ENCODE data around the gene UVRAG. TPM values are rescaled to one million over a fixed set of nuclear protein-coding genes. Genes with fewer than 3 reads are reported as not detected.

UVRAG gene
- polyA plus RNA-seq, 2 donors = 3.1 to 3.8 TPM

GRCh38 chr11:75827562-75827961 lies 12.6 kb downstream of the UVRAG start:
- H3K27me3 ChIP-seq (ENCODE audit: control insufficient read depth in 1 of 2, insufficient read depth in 2 of 2, low read length in 2 of 2) = no peaks in the 10 kb centered on the region
- no peaks in the 10 kb centered on the region for H3K36me3 ChIP-seq (ENCODE audit: control insufficient read depth in 2 of 2, insufficient read depth in 2 of 2, low read length in 1 of 2)
- no peak overlapping the region for H3K27ac ChIP-seq (ENCODE audit: low read depth in 2 of 2, low read length in 1 of 2)
- H3K9me3 ChIP-seq (ENCODE audit: control insufficient read depth in 2 of 2, insufficient read depth in 1 of 2, low read depth in 1 of 2, low read length in 1 of 2) = no peaks in the 10 kb centered on the region
- no peaks in the 10 kb centered on the region for H3K4me1 ChIP-seq (ENCODE audit: control insufficient read depth in 2 of 2, insufficient read depth in 2 of 2, low read length in 1 of 2)
- no peak overlapping the region for H3K4me3 ChIP-seq (ENCODE audit: low read depth in 1 of 2, low read length in 2 of 2)
- 75 to 81% methylated on average over 5 of the region's 5 CpGs for WGBS, 2 donors

- Histone ChIP-seq H3K4me1 (ENCODE audit: control insufficient read depth in 2 of 2, insufficient read depth in 2 of 2, low read length in 1 of 2) (no peaks in the 10 kb centered on the region), H3K27ac (ENCODE audit: low read depth in 2 of 2, low read length in 1 of 2) (no peak overlapping the region), H3K36me3 (ENCODE audit: control insufficient read depth in 2 of 2, insufficient read depth in 2 of 2, low read length in 1 of 2) (no peaks in the 10 kb centered on the region), H3K27me3 (ENCODE audit: control insufficient read depth in 1 of 2, insufficient read depth in 2 of 2, low read length in 2 of 2) (no peaks in the 10 kb centered on the region), H3K9me3 (ENCODE audit: control insufficient read depth in 2 of 2, insufficient read depth in 1 of 2, low read depth in 1 of 2, low read length in 1 of 2) (no peaks in the 10 kb centered on the region), H3K4me3 (ENCODE audit: low read depth in 1 of 2, low read length in 2 of 2) (no peak overlapping the region)
- 95% methylated on average over 6 of the region's 6 CpGs for WGBS, 2 donors
Measured at GRCh38 chr11:75831915-75832502, 17.0 kb downstream of the UVRAG start.

- Histone ChIP-seq H3K36me3 (ENCODE audit: control insufficient read depth in 2 of 2, insufficient read depth in 2 of 2, low read length in 1 of 2) (no peaks in the 10 kb centered on the region), H3K27me3 (ENCODE audit: control insufficient read depth in 1 of 2, insufficient read depth in 2 of 2, low read length in 2 of 2) (no peaks in the 10 kb centered on the region), H3K4me3 (ENCODE audit: low read depth in 1 of 2, low read length in 2 of 2) (no peak overlapping the region), H3K4me1 (ENCODE audit: control insufficient read depth in 2 of 2, insufficient read depth in 2 of 2, low read length in 1 of 2) (no peaks in the 10 kb centered on the region), H3K9me3 (ENCODE audit: control insufficient read depth in 2 of 2, insufficient read depth in 1 of 2, low read depth in 1 of 2, low read length in 1 of 2) (no peaks in the 10 kb centered on the region), H3K27ac (ENCODE audit: low read depth in 2 of 2, low read length in 1 of 2) (no peak overlapping the region)
- 93 to 94% methylated on average over 3 of the region's 3 CpGs for WGBS, 2 donors
Measured at GRCh38 chr11:75834728-75835127, 19.7 kb downstream of the UVRAG start.

- Histone ChIP-seq H3K36me3 (ENCODE audit: control insufficient read depth in 2 of 2, insufficient read depth in 2 of 2, low read length in 1 of 2) (no peaks in the 10 kb centered on the region), H3K27me3 (ENCODE audit: control insufficient read depth in 1 of 2, insufficient read depth in 2 of 2, low read length in 2 of 2) (no peaks in the 10 kb centered on the region), H3K27ac (ENCODE audit: low read depth in 2 of 2, low read length in 1 of 2) (no peak overlapping the region), H3K4me1 (ENCODE audit: control insufficient read depth in 2 of 2, insufficient read depth in 2 of 2, low read length in 1 of 2) (no peaks in the 10 kb centered on the region), H3K4me3 (ENCODE audit: low read depth in 1 of 2, low read length in 2 of 2) (no peak overlapping the region), H3K9me3 (ENCODE audit: control insufficient read depth in 2 of 2, insufficient read depth in 1 of 2, low read depth in 1 of 2, low read length in 1 of 2) (no peaks in the 10 kb centered on the region)
- WGBS, 2 donors = 76% methylated on average over 3 of the region's 3 CpGs
Measured at GRCh38 chr11:75836417-75836816, 21.4 kb downstream of the UVRAG start.

- H3K4me1 ChIP-seq (ENCODE audit: control insufficient read depth in 2 of 2, insufficient read depth in 2 of 2, low read length in 1 of 2) = no peaks in the 10 kb centered on the region
- no peak overlapping the region for H3K27ac ChIP-seq (ENCODE audit: low read depth in 2 of 2, low read length in 1 of 2)
- no peaks in the 10 kb centered on the region for H3K9me3 ChIP-seq (ENCODE audit: control insufficient read depth in 2 of 2, insufficient read depth in 1 of 2, low read depth in 1 of 2, low read length in 1 of 2)
- H3K27me3 ChIP-seq (ENCODE audit: control insufficient read depth in 1 of 2, insufficient read depth in 2 of 2, low read length in 2 of 2) = no peaks in the 10 kb centered on the region
- H3K4me3 ChIP-seq (ENCODE audit: low read depth in 1 of 2, low read length in 2 of 2) = no peak overlapping the region
- H3K36me3 ChIP-seq (ENCODE audit: control insufficient read depth in 2 of 2, insufficient read depth in 2 of 2, low read length in 1 of 2) = no peaks in the 10 kb centered on the region
Measured at GRCh38 chr11:75839851-75840250, 24.8 kb downstream of the UVRAG start.

- no peaks in the 10 kb centered on the region for H3K36me3 ChIP-seq (ENCODE audit: control insufficient read depth in 2 of 2, insufficient read depth in 2 of 2, low read length in 1 of 2)
- H3K27ac ChIP-seq (ENCODE audit: low read depth in 2 of 2, low read length in 1 of 2) = no peak overlapping the region
- no peaks in the 10 kb centered on the region for H3K4me1 ChIP-seq (ENCODE audit: control insufficient read depth in 2 of 2, insufficient read depth in 2 of 2, low read length in 1 of 2)
- 36 to 45% methylated on average over 1 of the region's 1 CpG for WGBS, 2 donors
- H3K27me3 ChIP-seq (ENCODE audit: control insufficient read depth in 1 of 2, insufficient read depth in 2 of 2, low read length in 2 of 2) = no peaks in the 10 kb centered on the region
- H3K9me3 ChIP-seq (ENCODE audit: control insufficient read depth in 2 of 2, insufficient read depth in 1 of 2, low read depth in 1 of 2, low read length in 1 of 2) = no peaks in the 10 kb centered on the region
- H3K4me3 ChIP-seq (ENCODE audit: low read depth in 1 of 2, low read length in 2 of 2) = no peak overlapping the region
Measured at GRCh38 chr11:75840522-75840921, 25.5 kb downstream of the UVRAG start.

- Histone ChIP-seq H3K27ac (ENCODE audit: low read depth in 2 of 2, low read length in 1 of 2) (no peak overlapping the region), H3K36me3 (ENCODE audit: control insufficient read depth in 2 of 2, insufficient read depth in 2 of 2, low read length in 1 of 2) (no peaks in the 10 kb centered on the region), H3K4me1 (ENCODE audit: control insufficient read depth in 2 of 2, insufficient read depth in 2 of 2, low read length in 1 of 2) (no peaks in the 10 kb centered on the region), H3K9me3 (ENCODE audit: control insufficient read depth in 2 of 2, insufficient read depth in 1 of 2, low read depth in 1 of 2, low read length in 1 of 2) (no peaks in the 10 kb centered on the region), H3K27me3 (ENCODE audit: control insufficient read depth in 1 of 2, insufficient read depth in 2 of 2, low read length in 2 of 2) (no peaks in the 10 kb centered on the region), H3K4me3 (ENCODE audit: low read depth in 1 of 2, low read length in 2 of 2) (no peak overlapping the region)
- 94 to 96% methylated on average over 2 of the region's 2 CpGs for WGBS, 2 donors
Measured at GRCh38 chr11:75841739-75842138, 26.7 kb downstream of the UVRAG start.

- Histone ChIP-seq H3K27ac (ENCODE audit: low read depth in 2 of 2, low read length in 1 of 2) (no peak overlapping the region), H3K36me3 (ENCODE audit: control insufficient read depth in 2 of 2, insufficient read depth in 2 of 2, low read length in 1 of 2) (no peaks in the 10 kb centered on the region), H3K9me3 (ENCODE audit: control insufficient read depth in 2 of 2, insufficient read depth in 1 of 2, low read depth in 1 of 2, low read length in 1 of 2) (no peaks in the 10 kb centered on the region), H3K4me1 (ENCODE audit: control insufficient read depth in 2 of 2, insufficient read depth in 2 of 2, low read length in 1 of 2) (no peaks in the 10 kb centered on the region), H3K4me3 (ENCODE audit: low read depth in 1 of 2, low read length in 2 of 2) (no peak overlapping the region), H3K27me3 (ENCODE audit: control insufficient read depth in 1 of 2, insufficient read depth in 2 of 2, low read length in 2 of 2) (no peaks in the 10 kb centered on the region)
Measured at GRCh38 chr11:75845324-75845723, 30.3 kb downstream of the UVRAG start.

- H3K27me3 ChIP-seq (ENCODE audit: control insufficient read depth in 1 of 2, insufficient read depth in 2 of 2, low read length in 2 of 2) = no peaks in the 10 kb centered on the region
- H3K4me3 ChIP-seq (ENCODE audit: low read depth in 1 of 2, low read length in 2 of 2) = no peak overlapping the region
- no peak overlapping the region for H3K27ac ChIP-seq (ENCODE audit: low read depth in 2 of 2, low read length in 1 of 2)
- no peaks in the 10 kb centered on the region for H3K36me3 ChIP-seq (ENCODE audit: control insufficient read depth in 2 of 2, insufficient read depth in 2 of 2, low read length in 1 of 2)
- H3K4me1 ChIP-seq (ENCODE audit: control insufficient read depth in 2 of 2, insufficient read depth in 2 of 2, low read length in 1 of 2) = no peaks in the 10 kb centered on the region
- no peaks in the 10 kb centered on the region for H3K9me3 ChIP-seq (ENCODE audit: control insufficient read depth in 2 of 2, insufficient read depth in 1 of 2, low read depth in 1 of 2, low read length in 1 of 2)
Measured at GRCh38 chr11:75849894-75850293, 34.9 kb downstream of the UVRAG start.

- H3K27me3 ChIP-seq (ENCODE audit: control insufficient read depth in 1 of 2, insufficient read depth in 2 of 2, low read length in 2 of 2) = no peaks in the 10 kb centered on the region
- H3K4me1 ChIP-seq (ENCODE audit: control insufficient read depth in 2 of 2, insufficient read depth in 2 of 2, low read length in 1 of 2) = no peaks in the 10 kb centered on the region
- no peak overlapping the region for H3K4me3 ChIP-seq (ENCODE audit: low read depth in 1 of 2, low read length in 2 of 2)
- WGBS, 2 donors = 36 to 40% methylated on average over 3 of the region's 3 CpGs
- H3K27ac ChIP-seq (ENCODE audit: low read depth in 2 of 2, low read length in 1 of 2) = no peak overlapping the region
- no peaks in the 10 kb centered on the region for H3K36me3 ChIP-seq (ENCODE audit: control insufficient read depth in 2 of 2, insufficient read depth in 2 of 2, low read length in 1 of 2)
- H3K9me3 ChIP-seq (ENCODE audit: control insufficient read depth in 2 of 2, insufficient read depth in 1 of 2, low read depth in 1 of 2, low read length in 1 of 2) = no peaks in the 10 kb centered on the region
Measured at GRCh38 chr11:75850787-75851186, 35.8 kb downstream of the UVRAG start.
